GM18505 (cell line): ENCODE results near the gene TSTD1.
A peak's percentile ranks its signal among the peaks of the same experiment; 100 is the strongest.

Source experiments
- ATAC-seq: cut with Tn5 transposase; IDR thresholded peaks from one replicate; pipeline ENCODE4 v1.9.1; 2021; ENCODE audit not compliant: unreplicated experiment
- POLR2A ChIP-seq: IDR thresholded peaks from 4 replicates; pipeline ENCODE4 v1.6.1; 2011; ENCODE audit warnings: borderline replicate concordance; ENCODE audit not compliant: insufficient read depth, insufficient read length; ENCODE audit errors: extremely low read depth

Gene TSTD1

GRCh38 chr1:161054805-161055204 is 16.0 kb upstream of the TSTD1 start:
- no peak for ATAC-seq
- TF ChIP-seq POLR2A, result no peak

DNA sequence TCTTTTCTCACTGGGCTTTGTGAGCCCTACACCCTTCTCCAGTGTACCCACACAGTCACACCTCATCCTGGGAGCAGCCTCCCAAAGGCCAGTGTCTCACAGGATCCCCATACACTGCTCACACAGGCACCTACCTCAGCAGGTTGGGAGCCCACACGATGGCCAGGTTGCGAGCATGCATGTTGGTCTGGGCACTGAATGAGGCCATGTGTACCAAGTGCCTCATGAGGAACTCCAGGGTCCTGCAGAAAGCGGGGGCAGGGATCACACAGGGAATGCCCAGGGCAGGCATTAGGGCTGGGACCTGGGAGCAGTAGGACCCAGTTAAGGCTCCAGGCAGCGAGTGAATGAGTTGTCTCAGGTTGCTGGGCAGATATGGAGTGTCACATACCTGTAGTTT is 15.5 kb upstream of the TSTD1 start:
- peak; percentile 12 for TF ChIP-seq POLR2A

GRCh38 chr1:161052899-161053298 is 14.1 kb upstream of the TSTD1 start:
- no peak for ATAC-seq
- TF ChIP-seq POLR2A, result no peak

More for the DNA sequence above, 15.5 kb upstream of the TSTD1 start:
- ATAC-seq, result no peak

DNA sequence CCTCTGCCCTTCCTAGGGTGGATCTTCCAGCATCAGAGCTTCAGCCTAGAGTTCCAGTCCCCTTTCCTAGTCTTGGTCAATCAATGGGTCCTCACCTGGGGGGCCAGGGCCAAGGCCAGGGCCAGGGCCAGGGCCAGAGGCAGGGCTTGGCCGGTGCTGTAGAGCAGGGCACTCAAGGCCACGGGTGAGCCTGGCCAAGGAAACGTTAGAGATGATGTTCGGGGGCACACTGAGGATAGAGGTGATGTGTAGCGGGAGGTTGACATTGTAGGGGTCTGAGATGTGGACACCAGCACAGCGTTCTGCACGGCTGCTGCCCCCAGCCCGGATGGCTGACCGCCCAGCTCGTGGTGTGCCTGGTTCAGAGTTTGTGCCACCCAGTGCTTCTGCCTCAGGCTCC is 12.5 kb upstream of the TSTD1 start:
- ATAC-seq, result no peak

DNA sequence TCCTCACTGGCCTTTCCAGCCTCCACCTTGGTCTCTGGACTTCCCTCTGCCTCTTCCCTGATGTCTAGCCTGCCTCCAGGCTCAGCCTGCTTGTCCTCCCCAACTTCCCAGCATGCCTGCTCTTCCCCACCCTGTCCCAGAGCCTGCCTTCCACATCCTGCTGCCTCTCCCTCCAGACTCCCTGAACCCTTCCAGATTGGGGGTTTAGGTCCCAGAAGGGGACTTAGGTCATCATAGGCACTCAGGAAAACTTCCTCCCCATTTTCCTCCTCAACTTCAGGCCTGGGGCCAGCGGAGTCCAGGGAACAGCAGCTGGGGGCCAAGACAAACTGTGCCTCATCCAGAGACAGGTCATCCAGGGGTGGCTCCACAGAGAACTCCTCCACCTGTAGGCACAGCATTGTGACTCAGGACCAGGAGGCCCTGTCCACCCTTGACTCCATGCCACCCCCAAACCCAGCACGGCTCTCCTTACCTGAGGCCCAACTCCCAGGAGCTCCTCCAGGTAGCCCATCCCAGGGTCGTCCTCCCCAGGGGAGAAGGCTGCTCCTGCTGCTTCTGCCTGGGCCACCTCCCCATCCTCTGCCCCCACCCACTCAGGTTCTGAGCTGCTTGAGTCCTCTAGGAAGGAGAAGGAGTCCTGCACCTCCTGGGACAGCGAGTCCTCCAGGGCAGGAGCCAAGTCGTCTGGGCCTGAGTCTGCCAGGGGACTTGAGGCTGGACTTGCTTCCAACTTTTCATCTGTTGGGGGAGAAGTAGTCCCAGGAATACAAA is 10.4 kb upstream of the TSTD1 start:
- TF ChIP-seq POLR2A, result no peak
- no peak for ATAC-seq

More for the DNA sequence above, 12.5 kb upstream of the TSTD1 start:
- no peak for TF ChIP-seq POLR2A

- TF ChIP-seq POLR2A, result peak; percentile 42
- no peak for ATAC-seq
Measured at GRCh38 chr1:161047436-161048420, 9.0 kb upstream of the TSTD1 start.

- ATAC-seq, result peak; percentile 37
- TF ChIP-seq POLR2A, result no peak
Measured at GRCh38 chr1:161046605-161047228, 8.0 kb upstream of the TSTD1 start.

- TF ChIP-seq POLR2A, result peak; percentile 88
- peak; percentile 54 for ATAC-seq
Measured at GRCh38 chr1:161045736-161046604, 7.2 kb upstream of the TSTD1 start, which contains the start of gene USF1. USF1 (minus strand) TSS chr1:161045977; CDS start chr1:161043275, 2,702 bp downstream.

DNA sequence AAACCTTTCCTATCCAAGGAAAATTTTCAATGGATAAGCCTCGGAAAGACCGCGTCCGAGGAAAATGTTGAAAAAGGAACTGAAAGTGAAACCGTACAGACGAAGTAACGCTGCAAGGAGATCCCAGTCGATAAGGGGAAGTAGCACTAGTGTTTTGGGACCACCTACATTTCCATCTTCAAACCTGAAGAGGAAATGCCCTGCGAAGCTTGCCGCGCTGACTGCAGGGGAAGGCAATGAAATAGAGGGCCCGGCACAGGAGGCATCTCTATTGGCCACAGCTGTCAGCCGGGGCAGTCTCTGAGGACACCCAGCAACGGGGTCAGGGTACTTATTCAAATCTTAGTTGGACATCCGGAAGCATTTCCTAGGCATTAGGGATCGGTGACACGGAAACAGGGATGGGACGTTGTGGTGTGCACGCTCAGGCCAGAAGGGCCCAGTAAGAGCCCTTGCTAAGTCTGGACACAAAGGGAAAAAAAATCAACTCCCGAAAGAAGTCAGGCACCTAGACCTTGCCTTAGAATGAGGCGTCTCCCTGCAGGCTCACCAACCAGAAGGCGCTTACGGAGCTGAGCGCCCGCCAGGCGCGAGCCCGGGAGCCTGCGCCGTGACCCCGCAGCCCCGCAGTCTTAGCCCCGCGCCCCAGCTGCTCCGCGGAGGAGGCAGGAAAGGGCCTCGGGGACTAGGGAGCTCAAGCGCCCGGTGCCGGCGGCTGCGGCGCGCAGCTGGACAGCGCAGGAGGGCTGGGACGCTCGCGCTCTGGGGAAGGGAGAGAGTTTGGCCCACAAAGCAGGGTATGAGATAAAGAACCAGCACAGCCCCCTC is 6.4 kb upstream of the TSTD1 start:
- peak; percentile 33 for ATAC-seq
- peak; percentile 69 for TF ChIP-seq POLR2A

DNA sequence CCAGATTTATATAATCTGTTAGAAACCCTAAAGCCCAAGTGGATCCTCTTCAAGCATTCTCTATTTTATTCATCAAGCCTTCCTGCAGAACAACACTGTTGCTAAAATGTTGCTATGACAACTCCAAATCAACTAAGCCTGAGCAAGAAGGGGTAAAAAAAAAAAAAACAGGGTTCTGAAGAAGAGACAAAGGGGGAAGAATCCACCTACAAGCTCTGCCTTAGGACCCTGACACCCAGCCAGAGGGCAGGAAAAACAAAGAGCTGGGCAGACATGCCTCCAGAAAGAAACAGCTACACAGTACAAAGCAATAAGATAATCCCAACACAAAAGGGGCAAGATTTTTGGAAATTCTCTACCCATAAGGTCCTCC is 5.8 kb upstream of the TSTD1 start:
- TF ChIP-seq POLR2A, result no peak
- peak; percentile 1 for ATAC-seq

GRCh38 chr1:161039546-161039945 is 782 bp upstream of the TSTD1 start:
- ATAC-seq, result no peak
- no peak for TF ChIP-seq POLR2A
